HK-2 (cell line): Measurements from ENCODE around the gene MIEF1.

Experiments used
- DNase-seq: peaks from one replicate; pipeline ENCODE4 v3.0.0-alpha.2; 2018; ENCODE audit not compliant: unreplicated experiment

Gene MIEF1

GRCh38 chr22:39528080-39528661 is 26.1 kb downstream of the MIEF1 start:
- no peak for DNase-seq

- peak; percentile 90 for DNase-seq
These were observed 26.8 kb downstream of the MIEF1 start for GRCh38 chr22:39528681-39529486.

GRCh38 chr22:39529487-39529851 is 27.4 kb downstream of the MIEF1 start:
- DNase-seq = no peak

- DNase-seq = no peak
These were observed 28.0 kb downstream of the MIEF1 start for GRCh38 chr22:39530116-39530515.

- no peak for DNase-seq
These were observed 28.7 kb downstream of the MIEF1 start for GRCh38 chr22:39530692-39531331.

- peak; percentile 97 for DNase-seq
These were observed 30.4 kb downstream of the MIEF1 start, which contains the start of gene RPS19BP1 for GRCh38 chr22:39532215-39533073. Gene RPS19BP1 (minus strand): TSS chr22:39532748. CDS start chr22:39532738, 10 bp downstream.

GRCh38 chr22:39534092-39534506 is 32.0 kb downstream of the MIEF1 start:
- DNase-seq = no peak

- peak; percentile 84 for DNase-seq
These were observed 32.7 kb downstream of the MIEF1 start for GRCh38 chr22:39534591-39535356.

- no peak for DNase-seq
These were observed 33.3 kb downstream of the MIEF1 start for GRCh38 chr22:39535357-39535725.

- no peak for DNase-seq
These were observed 33.9 kb downstream of the MIEF1 start for GRCh38 chr22:39535831-39536449.

- DNase-seq = no peak
These were observed 34.6 kb downstream of the MIEF1 start for GRCh38 chr22:39536711-39537110.

- DNase-seq = no peak
These were observed 35.9 kb downstream of the MIEF1 start for GRCh38 chr22:39537975-39538374.

GRCh38 chr22:39543095-39543494 is 41.0 kb downstream of the MIEF1 start:
- no peak for DNase-seq

GRCh38 chr22:39545386-39546365 is 43.6 kb downstream of the MIEF1 start:
- DNase-seq = no peak

- no peak for DNase-seq
These were observed 44.9 kb downstream of the MIEF1 start for GRCh38 chr22:39546889-39547586.

- DNase-seq = no peak
These were observed 45.5 kb downstream of the MIEF1 start for GRCh38 chr22:39547587-39547947.

GRCh38 chr22:39553429-39553828 is 51.3 kb downstream of the MIEF1 start:
- no peak for DNase-seq

GRCh38 chr22:39554151-39554550 is 52.1 kb downstream of the MIEF1 start:
- no peak for DNase-seq
